Activated CD4-positive, alpha-beta T cell treated with anti-CD3 and anti-CD28 coated beads, Interleukin-2, Interleukin-4, amounts not matched to agents 100 ng/mL and 50 ng/mL, durations not matched to agents 16 hours and 8 hours (primary cell): ENCODE measurements around the gene HCFC1R1.

ENCODE experiments used
- DNase-seq: peaks from one replicate; pipeline ENCODE4 v3.0.0-alpha.2; 2020; ENCODE audit warnings: low spot score

The HCFC1R1 gene

DNA sequence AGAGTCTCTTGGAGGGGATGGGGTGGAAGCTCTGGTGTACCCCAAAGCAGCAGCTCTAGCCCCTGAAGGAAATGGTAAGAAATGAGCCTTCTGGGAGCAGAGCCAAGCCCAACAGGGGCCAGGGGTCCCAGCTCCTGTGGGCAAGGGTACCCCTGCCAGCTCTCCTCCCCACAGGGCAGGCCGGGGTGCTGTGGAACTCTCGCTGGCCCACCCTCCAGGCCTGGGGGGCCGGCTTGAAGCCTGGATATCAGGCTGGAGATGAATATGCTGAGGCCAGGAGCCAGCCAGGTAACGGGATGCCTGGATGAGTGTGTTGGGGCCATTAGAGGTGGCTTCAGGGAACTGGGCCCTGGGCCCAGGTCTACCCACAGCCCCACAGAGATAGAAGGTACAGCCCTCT, 23.2 kb downstream of the HCFC1R1 start:
- DNase-seq, result no peak

DNA sequence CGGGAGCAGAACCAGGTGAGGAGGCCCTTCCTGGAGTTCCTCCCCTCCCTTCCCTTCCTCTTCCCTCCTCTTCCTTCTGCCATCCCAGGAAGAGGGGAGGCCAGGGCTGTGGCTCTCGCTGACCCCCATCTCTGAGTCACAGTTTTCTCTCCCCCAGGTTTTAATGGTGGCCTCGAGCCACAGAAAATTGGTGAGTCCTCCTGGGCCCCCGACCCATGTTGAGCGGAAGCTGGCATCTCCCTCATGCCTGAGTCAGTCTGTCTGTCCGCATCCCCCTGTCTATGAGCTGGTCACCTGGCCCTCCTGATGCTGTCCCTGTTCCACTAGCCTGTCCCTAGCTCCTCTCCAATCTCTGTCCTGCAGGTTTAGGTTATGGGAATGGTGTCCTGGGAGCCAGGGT, 23.8 kb downstream of the HCFC1R1 start:
- no peak for DNase-seq

DNA sequence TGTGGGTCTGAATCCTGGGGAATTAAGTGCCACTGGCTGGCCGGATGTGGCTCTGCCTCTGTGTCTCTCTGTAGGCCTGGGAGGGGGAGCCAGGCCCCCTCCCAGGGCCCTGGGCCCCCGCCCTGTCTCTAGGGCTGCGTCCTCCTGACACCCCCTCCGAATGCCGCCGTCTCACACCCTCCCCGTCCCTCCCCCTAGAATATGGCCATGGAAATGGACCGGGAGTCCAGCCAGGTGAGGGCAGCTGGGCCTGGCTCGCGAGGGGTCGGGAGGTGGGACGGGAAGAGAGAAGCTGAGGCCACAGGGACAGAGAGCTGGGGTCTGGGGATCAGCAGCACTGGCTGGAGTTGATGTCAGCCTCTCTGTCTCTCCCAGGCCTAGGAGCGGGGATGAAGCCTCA, 27.4 kb downstream of the HCFC1R1 start:
- DNase-seq, result no peak

DNA sequence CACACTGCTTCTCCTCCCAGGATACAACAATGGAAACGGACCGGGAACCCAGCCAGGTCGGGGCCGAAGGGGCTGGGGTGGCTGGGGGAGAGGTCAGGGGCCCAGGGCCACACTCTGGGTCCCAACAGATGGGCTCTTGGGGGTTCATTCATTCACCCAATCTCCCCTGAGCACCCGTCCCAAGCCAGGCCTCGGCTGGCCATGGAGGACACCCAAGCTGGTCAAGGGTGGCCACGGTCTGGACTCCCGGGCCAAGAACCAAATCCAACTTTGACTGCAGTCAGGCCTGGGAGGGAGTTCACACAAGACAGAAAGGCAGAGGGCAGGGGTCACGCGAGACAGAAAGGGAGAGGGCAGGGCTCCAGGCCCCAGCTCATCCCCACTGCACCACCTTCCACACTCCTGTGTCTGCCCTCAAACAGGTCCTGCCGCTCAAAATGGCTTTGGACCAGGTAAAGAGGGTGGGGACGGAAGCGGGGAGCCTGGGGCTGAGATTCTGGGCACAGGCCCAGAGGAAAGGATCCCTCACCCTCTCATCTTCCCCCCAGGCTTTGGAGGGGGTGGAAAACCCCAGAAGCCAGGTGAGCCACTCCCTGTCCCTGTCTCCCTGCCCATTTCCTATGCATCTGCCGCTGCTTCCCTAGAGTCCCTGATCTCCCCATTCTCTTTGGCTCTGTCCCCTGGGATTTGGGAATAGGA, 31.2 kb downstream of the HCFC1R1 start:
- no peak for DNase-seq

DNA sequence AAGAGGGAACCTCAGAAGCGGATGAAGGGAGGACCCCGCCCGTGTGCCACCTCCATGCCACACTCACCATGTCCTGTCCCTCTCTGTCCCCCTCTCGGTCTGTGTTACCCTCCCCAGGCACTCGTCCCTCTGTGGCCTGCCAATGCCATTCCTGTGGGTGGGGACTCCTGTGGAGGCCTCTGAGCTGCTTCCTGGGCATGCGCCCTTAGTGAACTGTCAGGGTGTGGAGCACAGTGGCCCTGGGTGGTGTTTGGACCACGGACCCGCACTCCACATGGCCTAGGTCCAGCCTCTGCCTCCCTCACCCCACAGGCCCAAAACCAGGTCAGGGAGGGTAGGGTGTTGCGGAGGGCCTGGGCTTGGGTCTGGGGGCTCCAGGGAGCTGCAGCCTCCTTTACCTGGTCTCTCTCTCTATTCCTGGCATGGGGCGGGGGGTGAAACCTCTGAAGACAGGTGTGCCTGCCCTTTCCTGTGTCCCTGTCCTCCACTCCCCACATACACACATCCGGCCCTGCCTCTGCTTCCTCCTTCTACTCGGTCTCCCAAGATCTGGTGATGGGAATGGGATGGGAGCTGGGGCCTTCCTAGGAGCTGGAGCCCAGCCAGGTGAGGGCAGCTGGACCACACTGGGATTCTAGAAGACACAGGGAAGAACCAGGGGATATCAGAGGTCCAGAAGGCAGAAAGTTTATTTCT, 32.0 kb downstream of the HCFC1R1 start:
- DNase-seq, result no peak

DNA sequence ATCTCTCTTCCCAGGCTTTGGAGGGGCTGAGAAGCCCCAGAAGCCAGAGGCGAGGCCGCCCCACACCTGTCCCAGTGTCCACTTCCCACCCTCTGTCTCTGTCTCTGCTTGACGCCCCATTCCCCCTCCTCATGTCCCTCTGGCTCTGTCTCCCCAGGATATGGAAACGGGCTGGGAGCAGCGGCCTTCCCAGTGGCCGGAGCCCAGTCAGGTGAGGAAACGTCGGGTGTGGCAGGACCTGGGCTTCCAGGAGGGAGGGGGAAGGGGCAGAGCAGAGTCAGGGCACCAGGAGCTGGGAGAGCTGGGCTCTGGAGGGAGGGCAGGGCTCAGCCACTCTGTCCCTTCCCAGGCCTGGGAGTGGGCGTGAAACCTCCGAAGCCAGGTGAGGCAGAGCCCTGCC, 32.9 kb downstream of the HCFC1R1 start:
- DNase-seq, result no peak

DNA sequence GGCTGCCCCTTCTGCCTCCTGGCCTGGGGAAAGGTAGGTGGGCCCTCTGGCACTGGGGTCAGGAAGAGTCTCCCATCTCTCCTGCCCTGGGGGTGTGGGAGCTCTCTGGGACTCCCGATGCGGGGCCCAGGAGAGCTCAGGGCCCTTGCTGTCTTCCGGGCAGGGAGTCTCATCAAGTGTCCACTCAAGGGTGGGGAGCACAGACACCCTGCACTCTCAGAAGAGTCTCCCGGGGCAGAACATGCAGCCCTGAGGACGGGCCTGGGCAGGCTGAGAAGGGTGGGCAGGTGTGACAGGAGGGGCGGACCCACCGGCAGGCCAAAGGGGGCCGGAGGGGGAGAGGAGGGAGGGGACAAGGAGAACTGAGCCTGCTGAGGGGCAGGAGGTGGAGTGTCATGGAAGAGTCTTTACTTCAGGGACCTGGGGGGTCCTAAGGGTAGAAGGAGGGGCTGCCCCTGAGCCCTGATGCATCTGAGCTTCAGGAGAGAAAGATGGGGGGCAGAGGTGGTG, 35.1 kb downstream of the HCFC1R1 start:
- DNase-seq, result no peak

DNA sequence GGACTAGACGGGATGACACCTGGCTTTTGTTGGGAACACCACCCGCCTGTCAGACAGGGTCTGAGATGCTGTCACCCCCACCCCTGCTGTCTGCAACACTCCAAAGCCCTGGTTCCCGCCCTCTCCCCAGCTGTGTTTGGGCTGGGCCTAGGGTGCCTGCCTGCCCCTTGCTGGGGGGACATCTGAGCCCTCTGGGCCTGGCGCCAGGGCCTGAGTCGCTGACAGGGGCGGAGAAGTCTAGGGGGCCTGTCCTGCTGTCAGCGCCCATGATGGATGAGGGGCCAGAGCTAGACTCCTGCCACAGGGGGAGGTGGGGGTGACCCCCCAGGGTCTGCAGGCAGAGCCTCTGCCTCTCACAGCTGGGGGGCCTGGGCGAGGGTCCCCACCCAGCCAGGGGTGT, 35.9 kb downstream of the HCFC1R1 start:
- DNase-seq, result no peak

DNA sequence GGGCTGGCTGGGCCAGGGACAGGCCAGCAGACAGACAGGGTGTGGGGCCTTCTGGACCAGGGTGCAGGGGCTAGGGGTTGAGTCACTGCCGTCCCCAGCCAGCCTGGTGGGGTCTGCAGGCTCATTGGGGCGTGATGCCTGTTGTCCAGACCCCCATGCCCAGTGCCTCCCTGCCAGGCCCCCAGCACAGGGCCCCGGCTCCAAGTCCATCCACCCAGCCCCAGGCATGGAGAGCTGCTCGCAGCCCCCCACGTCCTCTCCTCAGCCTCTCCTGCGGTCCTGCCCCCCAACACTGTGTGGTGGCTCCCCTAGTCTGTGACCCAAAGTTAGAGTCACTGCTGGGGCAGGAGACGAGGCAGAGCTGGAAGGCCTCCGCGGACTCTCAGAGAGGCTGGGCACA, 36.5 kb downstream of the HCFC1R1 start:
- no peak for DNase-seq

DNA sequence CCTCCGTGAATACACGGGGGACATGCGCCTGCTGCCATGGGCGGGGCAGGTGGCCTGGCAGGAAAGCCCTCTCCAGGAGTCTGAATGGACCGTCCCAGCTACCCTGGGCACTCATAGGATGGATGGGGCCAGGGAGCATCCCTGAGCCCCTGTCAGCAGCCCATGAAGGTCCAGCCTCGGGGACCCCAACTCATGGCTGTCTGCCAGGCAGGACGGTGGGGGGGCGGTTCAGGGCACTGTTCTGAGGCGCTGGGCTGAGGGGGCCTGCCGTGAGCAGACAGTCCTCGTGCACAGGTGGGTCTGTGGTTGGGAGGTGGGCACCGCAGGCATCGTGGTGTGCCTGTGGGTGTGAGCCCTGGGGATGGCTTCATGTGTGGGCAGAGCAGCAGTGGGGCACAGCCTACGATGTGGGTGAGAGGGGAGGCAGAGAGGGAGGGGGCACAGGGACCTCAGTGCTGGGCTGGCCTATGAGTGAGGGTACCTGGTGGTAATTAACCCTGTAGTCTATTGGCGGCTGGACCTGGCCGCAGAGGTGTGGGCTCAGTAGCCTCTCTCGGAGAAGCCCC, 37.0 kb downstream of the HCFC1R1 start:
- DNase-seq, result no peak

DNA sequence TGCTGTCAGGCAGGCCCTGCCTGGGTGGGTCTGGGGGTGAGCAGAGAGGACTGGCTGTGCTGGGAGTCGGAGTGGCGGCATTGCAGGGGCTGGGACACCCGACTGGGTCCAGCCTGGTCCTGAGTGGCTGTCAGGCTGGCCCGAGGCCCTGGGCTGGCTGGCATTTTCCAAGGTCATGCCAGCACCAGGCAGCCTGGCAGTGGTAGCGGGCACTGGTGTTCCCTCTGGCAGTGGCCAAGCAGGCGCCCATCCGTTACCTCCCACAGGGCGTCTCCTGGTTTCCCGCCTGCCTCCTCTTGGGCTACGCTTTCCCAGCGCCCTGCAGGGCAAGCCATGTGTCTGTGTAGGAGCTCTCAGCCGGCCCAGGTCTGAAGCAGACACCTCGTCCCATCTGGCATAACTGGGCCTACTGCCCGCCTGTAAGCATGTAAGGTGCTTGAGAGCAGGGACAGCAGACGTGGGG, 37.8 kb downstream of the HCFC1R1 start:
- DNase-seq, result no peak

DNA sequence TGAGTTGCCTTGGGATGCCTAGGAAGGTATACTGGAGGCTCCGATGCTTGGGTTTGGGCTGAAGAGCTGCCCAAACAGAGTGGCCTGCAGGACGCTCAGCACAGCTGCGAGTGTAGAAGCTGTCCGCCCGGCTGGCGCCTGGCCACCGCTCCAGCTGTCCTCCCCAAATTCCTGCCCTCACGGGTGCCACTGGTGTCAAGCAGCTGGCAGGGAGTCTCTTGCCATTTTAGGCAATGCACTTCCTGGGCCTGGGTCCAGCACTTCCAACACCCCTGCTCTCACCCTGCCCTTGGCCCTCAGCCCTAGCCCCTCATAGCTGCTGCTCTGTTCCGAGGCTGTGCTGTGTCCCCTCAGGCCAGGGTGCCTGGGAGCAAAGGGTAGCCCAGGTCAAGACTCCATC, 38.3 kb downstream of the HCFC1R1 start:
- DNase-seq, result no peak

DNA sequence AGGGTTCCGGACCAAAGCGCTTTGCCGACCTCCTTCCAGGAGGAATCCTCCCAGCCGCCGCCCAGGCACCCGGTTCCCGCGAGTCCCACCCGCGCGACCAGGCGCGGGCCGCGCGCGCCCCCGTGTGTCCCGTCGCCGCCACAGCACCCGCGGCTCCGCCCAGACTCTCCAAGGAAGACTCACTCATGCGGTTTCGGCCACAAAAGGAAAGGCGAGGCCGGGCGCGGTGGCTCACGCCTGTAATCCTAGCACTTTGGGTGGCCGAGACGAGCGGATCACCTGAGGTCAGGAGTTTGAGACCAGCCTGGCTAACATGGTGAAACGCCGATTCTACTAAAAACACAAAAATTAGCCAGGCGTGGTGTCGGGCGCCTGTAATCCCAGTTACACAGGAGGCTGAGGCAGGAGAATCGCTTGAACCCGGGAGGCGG, 40.0 kb downstream of the HCFC1R1 start:
- peak; percentile 79 for DNase-seq

DNA sequence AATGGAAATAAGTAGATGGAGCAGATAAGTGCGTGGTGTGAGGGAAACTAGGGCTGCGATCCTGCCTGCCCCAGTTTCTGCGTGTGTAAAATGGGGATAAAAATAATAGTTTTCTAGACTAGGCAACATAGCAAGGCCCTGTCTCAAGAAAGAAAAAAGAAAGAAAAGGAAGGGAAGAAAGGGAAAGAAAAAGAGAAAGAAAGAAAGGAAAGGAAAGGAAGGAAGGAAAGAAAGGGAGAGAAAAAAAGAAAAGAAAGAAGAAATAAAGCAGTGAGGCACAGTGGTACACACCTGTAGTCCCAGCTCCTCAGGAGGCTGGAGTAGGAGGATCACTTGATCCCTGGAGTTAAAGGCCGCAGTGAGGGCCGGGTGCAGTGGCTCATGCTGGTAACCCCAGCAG, 41.3 kb downstream of the HCFC1R1 start:
- DNase-seq, result no peak

DNA sequence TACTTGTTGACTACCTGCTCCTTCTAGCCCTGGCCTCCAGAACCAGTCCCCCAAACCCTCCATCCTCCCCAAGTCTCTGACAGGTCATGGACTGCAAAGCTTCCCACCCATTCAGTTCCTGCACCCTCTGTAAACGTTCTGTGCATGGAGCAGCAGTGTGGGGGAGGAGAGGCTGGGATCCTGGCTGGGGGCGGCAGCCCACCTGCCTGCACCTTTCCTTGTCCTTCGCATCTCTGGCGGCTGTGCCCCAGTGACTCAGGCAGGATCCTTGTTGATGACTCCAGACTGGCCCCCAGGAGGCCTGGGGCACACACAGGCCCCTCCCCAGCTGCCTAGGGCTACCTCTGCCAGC, 41.9 kb downstream of the HCFC1R1 start:
- DNase-seq, result no peak

DNA sequence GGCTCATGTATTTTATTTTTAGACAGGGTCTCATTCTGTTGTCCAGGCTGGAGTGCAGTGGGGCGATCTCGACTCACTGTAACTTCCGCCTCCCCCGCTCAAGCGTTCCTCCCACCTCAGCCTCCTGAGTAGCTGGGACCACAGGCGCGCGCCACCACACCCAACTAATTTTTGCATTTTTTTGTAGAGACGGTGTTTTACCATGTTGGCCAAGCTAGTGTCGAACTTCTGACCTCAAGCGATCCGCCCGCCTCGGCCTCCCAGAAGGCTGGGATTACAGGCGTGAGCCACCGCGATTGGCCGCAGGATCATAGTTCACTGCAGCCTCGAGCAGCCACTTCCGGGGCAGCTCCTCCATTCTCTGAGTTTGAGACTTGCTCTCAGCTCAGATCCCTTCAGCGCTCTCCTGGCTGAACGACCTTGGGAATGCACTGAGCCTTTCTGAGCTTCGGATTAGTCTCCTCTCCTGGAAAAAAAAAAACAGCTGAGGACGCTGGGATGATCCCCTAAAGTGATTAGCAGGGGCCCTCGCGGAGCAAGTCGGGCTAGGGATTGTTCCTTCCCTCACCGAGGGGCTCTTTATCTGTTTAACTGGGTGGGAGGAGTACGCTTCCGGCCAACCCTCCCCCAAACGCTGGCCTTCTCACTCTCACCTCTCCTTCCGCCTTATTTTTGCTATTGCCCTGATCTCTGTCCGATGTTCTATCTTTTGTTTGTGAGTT, 42.4 kb downstream of the HCFC1R1 start:
- DNase-seq, result no peak

DNA sequence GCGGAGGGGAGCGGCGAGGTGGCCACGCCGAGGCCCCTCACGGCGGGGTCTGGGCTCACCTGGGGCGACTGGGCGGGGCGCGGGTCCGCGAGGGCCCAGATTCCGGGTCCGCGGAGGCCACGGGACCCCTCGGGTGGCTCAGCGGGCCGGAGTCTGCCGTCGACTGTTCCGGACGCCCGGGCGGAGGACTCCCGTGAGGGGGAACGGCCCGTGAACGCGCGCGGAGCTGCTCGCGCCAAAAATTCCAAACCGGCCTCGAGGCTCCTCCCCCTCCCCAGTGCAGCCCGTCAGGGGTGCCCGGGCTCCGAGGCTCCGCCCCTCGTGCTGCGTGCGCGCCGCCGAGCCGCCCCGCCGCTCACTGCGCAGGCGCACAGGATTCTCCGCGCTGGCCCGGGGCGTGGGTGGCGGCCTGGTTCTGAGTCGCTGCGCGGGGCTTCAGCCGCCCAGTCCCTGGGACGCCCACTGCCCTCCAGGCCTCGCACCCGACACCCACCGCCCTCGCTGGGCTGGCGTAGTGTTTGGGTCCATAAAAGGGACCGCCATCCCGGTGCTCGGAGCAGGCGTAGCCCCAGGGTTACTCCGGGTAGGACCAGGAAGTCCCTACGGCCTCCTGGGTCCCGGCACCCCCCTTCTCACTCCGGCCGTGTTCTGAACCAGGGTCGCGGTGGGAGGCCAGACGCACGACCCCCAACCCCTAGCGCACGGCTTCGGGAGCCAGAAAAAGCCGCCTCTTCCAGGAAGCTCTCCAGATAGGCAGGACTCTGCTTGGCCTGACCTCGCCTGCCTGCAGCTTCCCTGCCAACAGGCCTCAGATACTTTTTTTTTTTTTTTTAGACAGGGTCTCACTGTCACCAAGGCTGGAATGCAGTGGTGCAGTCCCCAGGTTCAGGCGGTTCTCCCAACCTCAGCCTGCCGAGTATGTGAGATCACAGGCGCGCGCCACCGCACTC, 43.2 kb downstream of the HCFC1R1 start, which contains the start of gene PKMYT1:
Gene PKMYT1 (minus strand): TSS at position 220 of the 950 bp plus-strand sequence. CDS start 789 bp downstream, outside the sequence.
- DNase-seq, result peak; percentile 93

DNA sequence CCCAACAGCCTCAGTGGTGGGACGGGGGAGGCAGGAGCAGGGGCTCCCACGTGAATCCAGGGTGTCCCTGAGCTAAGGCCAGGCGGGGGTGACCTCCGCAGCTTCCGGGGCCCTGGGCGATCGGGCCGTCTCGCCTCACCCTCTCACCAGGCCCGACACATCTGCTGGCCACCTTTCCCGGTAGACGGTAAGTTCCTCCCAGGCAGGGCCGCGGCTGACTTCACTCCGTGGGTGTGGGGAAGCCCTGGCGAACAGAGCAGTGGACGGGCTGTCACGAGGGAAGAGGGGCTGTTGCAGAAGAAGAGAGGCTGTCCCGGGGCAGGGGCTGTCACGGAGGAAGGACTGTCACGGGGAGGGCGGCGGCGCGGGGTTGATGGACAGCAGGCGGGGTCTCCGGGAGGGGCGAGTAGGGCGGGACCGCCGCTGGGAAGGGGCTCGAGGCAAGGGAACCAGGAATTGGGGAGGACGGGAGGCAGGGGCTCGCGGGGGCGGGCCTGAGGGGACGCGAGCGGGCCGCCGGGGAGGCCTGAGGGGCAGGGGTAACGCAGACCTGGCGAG, 44.0 kb downstream of the HCFC1R1 start:
- DNase-seq, result no peak

DNA sequence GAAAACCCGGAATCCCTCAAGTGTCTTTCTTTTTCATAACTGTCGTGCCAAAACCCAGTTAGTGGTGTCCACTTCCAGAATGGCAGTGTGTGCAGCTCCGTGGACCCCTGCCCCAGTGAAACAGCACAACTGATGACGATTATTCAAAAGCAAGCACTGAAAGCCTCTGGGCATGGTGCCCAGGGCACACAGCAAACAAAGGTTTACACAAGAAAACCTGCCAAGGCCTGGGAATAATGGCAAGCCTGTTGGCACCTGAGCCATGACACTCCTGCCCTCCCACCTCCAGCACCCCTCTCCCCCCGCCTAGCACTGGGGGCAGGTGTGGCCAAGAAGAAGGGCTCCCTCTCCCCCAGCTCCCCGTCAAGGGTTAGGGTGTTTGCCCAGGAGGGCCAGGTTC, 46.3 kb downstream of the HCFC1R1 start:
- DNase-seq, result no peak

DNA sequence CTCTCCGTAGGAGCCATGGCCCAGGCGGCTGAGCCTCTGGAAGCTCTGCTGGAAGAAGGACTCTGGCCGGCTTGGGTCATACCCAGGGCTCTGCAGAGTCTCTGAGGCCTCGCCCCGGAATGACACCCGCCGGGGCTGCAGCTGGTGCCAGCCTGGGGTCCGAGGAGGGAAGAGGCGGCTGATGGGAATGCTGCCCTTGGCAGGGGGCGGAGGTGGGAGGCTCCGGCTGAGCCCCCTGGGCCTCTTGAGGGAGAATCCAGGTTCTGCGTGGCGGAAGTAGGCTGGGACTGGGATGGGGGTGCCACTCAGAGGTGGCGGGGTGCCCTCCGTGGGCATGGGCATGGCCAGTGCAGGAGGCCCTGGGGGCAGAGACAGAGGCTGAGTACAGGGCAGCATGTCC, 47.1 kb downstream of the HCFC1R1 start:
- DNase-seq, result no peak

DNA sequence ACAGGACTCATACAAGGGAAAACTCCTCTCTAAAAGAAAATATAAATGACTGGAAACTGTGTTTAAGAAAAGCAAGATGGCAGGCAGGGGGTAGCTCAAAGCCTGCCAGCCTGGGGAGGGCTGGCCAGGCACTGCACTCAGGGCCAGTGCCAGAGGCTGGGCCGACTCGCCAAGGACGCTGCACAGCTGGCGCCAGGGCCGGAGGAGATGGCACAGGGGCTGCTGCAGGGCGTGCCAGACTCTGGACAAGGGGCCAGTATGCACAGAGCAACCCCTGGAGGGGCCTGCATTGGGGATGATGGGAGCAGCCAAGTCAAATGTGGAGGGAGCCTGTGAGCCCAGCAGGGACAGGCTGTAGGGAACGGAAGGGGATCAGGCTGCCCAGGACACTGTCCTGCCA, 47.5 kb downstream of the HCFC1R1 start:
- DNase-seq, result no peak
